ENCODE measurements around the gene RALGPS1. TPM values are rescaled to one million over a fixed set of nuclear protein-coding genes. Genes with fewer than 3 reads are reported as not detected.

Gene RALGPS1
- total RNA-seq, 1 experiment from 2014 or later = 18.6 TPM

GRCh38 chr9:126891676-126892075 lies 22.9 kb upstream of the RALGPS1 start:
- no peaks in the 10 kb centered on the region; the same call in 1 of the 2 replicates for H3K27me3 Mint-ChIP-seq (ENCODE audit: low read depth)
- H3K27ac Mint-ChIP-seq = no peak overlapping the region
- Histone ChIP-seq H4K8ac (replicated peaks; ENCODE audit: insufficient read length, low read depth, low read length) (no peak overlapping the region), H3K4me2 (ENCODE audit: insufficient read depth, insufficient read length, low read length) (no peak overlapping the region), H3K27me3 (ENCODE audit: insufficient read depth, low read length) (no peaks in the 10 kb centered on the region), H2BK15ac (ENCODE audit: low read depth, low read length) (no peak overlapping the region), H3K56ac (ENCODE audit: insufficient read length, low read depth, low read length) (no peak overlapping the region), H2BK20ac (ENCODE audit: low read depth, low read length, poor library complexity, severe bottlenecking) (no peak overlapping the region), H3K23ac (ENCODE audit: insufficient read length, low read depth, low read length) (no peak overlapping the region), H3K18ac (ENCODE audit: insufficient read length, low read depth, low read length) (no peak overlapping the region), H3K9ac (ENCODE audit: extremely low read depth, insufficient read length, low read length) (no peak overlapping the region), H3K4ac (ENCODE audit: low read depth, low read length) (no peak overlapping the region), H3K79me2 (ENCODE audit: insufficient read depth, low read length) (no peaks in the 10 kb centered on the region), H2AK5ac (ENCODE audit: insufficient read length, low read length) (no peak overlapping the region), H4K5ac (ENCODE audit: insufficient read length, low read depth, low read length) (no peak overlapping the region), H3K79me1 (ENCODE audit: insufficient read depth, low read depth, low read length, poor library complexity, severe bottlenecking) (no peaks in the 10 kb centered on the region), H3K14ac (ENCODE audit: insufficient read depth, low read length) (no peak overlapping the region), H4K20me1 (ENCODE audit: control insufficient read depth, insufficient read depth, insufficient read length) (no peaks in the 10 kb centered on the region), H3T11ph (ENCODE audit: low read length) (no peak overlapping the region), H2BK5ac (ENCODE audit: insufficient read length, low read length) (no peak overlapping the region), H2AFZ (ENCODE audit: low read length) (no peak overlapping the region), H3K9me3 (ENCODE audit: control insufficient read depth, low read depth, low read length) (no peaks in the 10 kb centered on the region), H2BK120ac (ENCODE audit: low read depth, low read length, poor library complexity, severe bottlenecking) (no peak overlapping the region), H3K27ac (ENCODE audit: insufficient read length, low read depth, low read length) (no peak overlapping the region), H3K4me1 (ENCODE audit: insufficient read depth, low read length) (no peaks in the 10 kb centered on the region), H3K23me2 (ENCODE audit: insufficient read length, low read depth, low read length, poor library complexity, severe bottlenecking) (no peaks in the 10 kb centered on the region), H2BK12ac (ENCODE audit: insufficient read length, low read depth, low read length) (no peak overlapping the region), H4K91ac (ENCODE audit: insufficient read length, low read depth, low read length) (no peak overlapping the region)
- no peak overlapping the region for H3K4me3 Mint-ChIP-seq
- DNase-seq = no peak
- TF ChIP-seq, protein P1, sequence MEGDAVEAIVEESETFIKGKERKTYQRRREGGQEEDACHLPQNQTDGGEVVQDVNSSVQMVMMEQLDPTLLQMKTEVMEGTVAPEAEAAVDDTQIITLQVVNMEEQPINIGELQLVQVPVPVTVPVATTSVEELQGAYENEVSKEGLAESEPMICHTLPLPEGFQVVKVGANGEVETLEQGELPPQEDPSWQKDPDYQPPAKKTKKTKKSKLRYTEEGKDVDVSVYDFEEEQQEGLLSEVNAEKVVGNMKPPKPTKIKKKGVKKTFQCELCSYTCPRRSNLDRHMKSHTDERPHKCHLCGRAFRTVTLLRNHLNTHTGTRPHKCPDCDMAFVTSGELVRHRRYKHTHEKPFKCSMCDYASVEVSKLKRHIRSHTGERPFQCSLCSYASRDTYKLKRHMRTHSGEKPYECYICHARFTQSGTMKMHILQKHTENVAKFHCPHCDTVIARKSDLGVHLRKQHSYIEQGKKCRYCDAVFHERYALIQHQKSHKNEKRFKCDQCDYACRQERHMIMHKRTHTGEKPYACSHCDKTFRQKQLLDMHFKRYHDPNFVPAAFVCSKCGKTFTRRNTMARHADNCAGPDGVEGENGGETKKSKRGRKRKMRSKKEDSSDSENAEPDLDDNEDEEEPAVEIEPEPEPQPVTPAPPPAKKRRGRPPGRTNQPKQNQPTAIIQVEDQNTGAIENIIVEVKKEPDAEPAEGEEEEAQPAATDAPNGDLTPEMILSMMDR (conservative IDR thresholded peaks at IDR 0.05) = no peak
- no peaks in the 10 kb centered on the region for H3K9me3 Mint-ChIP-seq
- no CpG with 5 or more reads among the region's 3 CpGs for WGBS (ENCODE audit: extremely low coverage, insufficient read length, low lambda C conversion rate)
- no peaks in the 10 kb centered on the region for H3K36me3 Mint-ChIP-seq (ENCODE audit: insufficient read depth in 1 of 3, low read depth in 3 of 3)
- peaks cover 1 to 7% of the 10 kb centered on the region in 2 experiments; a peak in 2 of 4 replicates for H3K4me1 Mint-ChIP-seq

Measured in H9 (cell line).